DOHH2 (cell line): ENCODE data around the gene MDN1.
"Not testable (repeated sequence)": the region's sequence is repeated elsewhere in the genome, so short reads cannot be mapped to it uniquely, and the experiment has no call there.

Source experiments
- H3F3A ChIP-seq: fragments of 200-600 bp; sonication (generic), shearing (Covaris generic); 2 replicates; pipeline ENCODE4 v1.6.0; 2016; ENCODE audit warnings: antibody characterized with exemption, mild to moderate bottlenecking; ENCODE audit not compliant: control insufficient read depth, insufficient read depth
- H3K27ac ChIP-seq: fragments of 200-600 bp; sonication (generic); 2 replicates; pipeline ENCODE4 v1.5.1; 2014; ENCODE audit warnings: low read depth, mild to moderate bottlenecking, low read length, moderate library complexity
- H3K27me3 ChIP-seq: fragments of 200-600 bp; sonication (generic); 2 replicates; pipeline ENCODE4 v1.6.1; 2014; ENCODE audit warnings: mild to moderate bottlenecking, low read length, mixed read lengths; ENCODE audit not compliant: control insufficient read depth
- H3K36me3 ChIP-seq: fragments of 200-600 bp; sonication (generic); 2 replicates; pipeline ENCODE4 v1.6.1; 2014; ENCODE audit warnings: mild to moderate bottlenecking, low read length, moderate library complexity, mixed read lengths; ENCODE audit not compliant: control insufficient read depth
- H3K4me1 ChIP-seq: fragments of 200-600 bp; sonication (generic); 2 replicates; pipeline ENCODE4 v1.6.1; 2014; ENCODE audit warnings: mild to moderate bottlenecking, low read length, mixed read lengths; ENCODE audit not compliant: control insufficient read depth
- H3K4me2 ChIP-seq: fragments of 200-600 bp; sonication (generic); 2 replicates; pipeline ENCODE4 v1.6.0; 2014; ENCODE audit warnings: mild to moderate bottlenecking, low read length, moderate library complexity
- H3K4me3 ChIP-seq: fragments of 200-600 bp; sonication (generic); 2 replicates; pipeline ENCODE4 v1.5.1; 2014; ENCODE audit warnings: mild to moderate bottlenecking, low read length, mixed read lengths
- H3K79me2 ChIP-seq: fragments of 200-600 bp; sonication (generic); 2 replicates; pipeline ENCODE4 v1.6.1; 2014; ENCODE audit warnings: mild to moderate bottlenecking, low read length, mixed read lengths; ENCODE audit not compliant: control insufficient read depth
- H3K9me2 ChIP-seq: fragments of 200-600 bp; sonication (generic); replicated peaks from 2 replicates; pipeline ENCODE4 v1.6.1; 2014; ENCODE audit warnings: mild to moderate bottlenecking, low read length, mixed read lengths; ENCODE audit not compliant: control insufficient read depth
- H3K9me3 ChIP-seq: fragments of 200-600 bp; sonication (generic); 2 replicates; pipeline ENCODE4 v1.6.1; 2014; ENCODE audit warnings: antibody characterized with exemption, low read length, mixed read lengths; ENCODE audit not compliant: control insufficient read depth, insufficient read depth
- H4K20me1 ChIP-seq: fragments of 200-600 bp; sonication (generic); 2 replicates; pipeline ENCODE4 v1.6.0; 2014; ENCODE audit warnings: low read depth, mild to moderate bottlenecking, antibody characterized with exemption, low read length, moderate library complexity; ENCODE audit not compliant: control insufficient read depth, insufficient read depth
- CTCF ChIP-seq: fragments of 200-600 bp; sonication (generic); IDR thresholded peaks from one replicate; pipeline ENCODE4 v1.5.1; 2014; ENCODE audit warnings: antibody characterized with exemption, mild to moderate bottlenecking, low read depth, low read length; ENCODE audit not compliant: poor library complexity, severe bottlenecking
- EZH2phosphoT487 ChIP-seq: fragments of 200-600 bp; sonication (generic); IDR thresholded peaks from 2 replicates; pipeline ENCODE4 v1.6.1; 2017; ENCODE audit warnings: borderline replicate concordance, mild to moderate bottlenecking, antibody characterized with exemption, low read length, moderate library complexity, mixed read lengths

The MDN1 gene

GRCh38 chr6:89731924-89732567 lies 87.5 kb downstream of the MDN1 start:
- no peak overlapping the region for H3K4me2 ChIP-seq
- TF ChIP-seq CTCF = no peak
- no peak for TF ChIP-seq EZH2phosphoT487
- H3K4me3 ChIP-seq = no peak overlapping the region
- no peaks in the 10 kb centered on the region; the same call in 1 of the 2 replicates for H4K20me1 ChIP-seq
- no peaks in the 10 kb centered on the region for H3F3A ChIP-seq
- H3K36me3 ChIP-seq = peaks cover 77% of the 10 kb centered on the region
- H3K79me2 ChIP-seq = no peaks in the 10 kb centered on the region
- H3K4me1 ChIP-seq = no peaks in the 10 kb centered on the region
- no peaks in the 10 kb centered on the region for H3K9me2 ChIP-seq
- H3K9me3 ChIP-seq = no peaks in the 10 kb centered on the region
- no peak overlapping the region for H3K27ac ChIP-seq
- H3K27me3 ChIP-seq = no peaks in the 10 kb centered on the region

DNA sequence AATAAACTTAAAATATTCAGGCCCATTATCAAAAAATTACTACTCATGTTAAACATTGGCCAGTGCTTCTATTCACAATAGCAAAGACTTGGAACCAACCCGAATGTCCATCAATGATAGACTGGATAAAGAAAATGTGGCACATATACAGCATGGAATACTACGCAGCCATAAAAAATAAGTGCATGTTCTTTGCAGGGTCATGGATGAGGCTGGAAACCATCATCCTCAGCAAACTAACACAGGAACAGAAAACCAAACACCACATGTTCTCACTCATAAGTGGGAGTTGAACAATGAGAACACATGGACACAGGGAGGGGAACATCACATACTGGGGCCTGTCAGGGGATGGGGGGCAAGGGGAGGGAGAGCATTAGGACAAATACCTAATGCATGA lies 88.3 kb downstream of the MDN1 start:
- peaks cover 75% of the 10 kb centered on the region for H3K36me3 ChIP-seq
- H3K9me2 ChIP-seq = not testable (repeated sequence)

DNA sequence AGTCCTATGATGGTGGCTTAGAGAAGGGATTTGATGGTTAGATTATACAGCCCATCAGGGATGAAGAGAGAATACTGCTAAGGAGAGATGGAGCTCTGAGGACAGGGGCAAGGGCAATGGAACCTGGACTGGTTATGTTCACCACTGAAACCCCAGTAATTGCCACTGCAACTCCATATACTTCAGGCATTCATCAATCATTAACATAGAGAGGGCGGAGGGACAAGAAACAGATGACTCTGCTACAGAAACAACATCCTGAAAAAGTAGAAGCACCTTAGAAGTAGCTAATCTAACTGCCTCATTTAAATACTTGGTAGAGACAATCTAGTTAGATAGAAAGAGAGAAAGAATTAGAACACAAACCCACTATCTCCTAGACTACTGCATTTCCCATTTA lies 89.8 kb downstream of the MDN1 start:
- Histone ChIP-seq H3K4me3 (no peak overlapping the region), H3K9me3 (no peaks in the 10 kb centered on the region), H3K79me2 (no peaks in the 10 kb centered on the region), H3K9me2 (no peaks in the 10 kb centered on the region), H3K4me2 (no peak overlapping the region), H3K4me1 (no peaks in the 10 kb centered on the region), H3F3A (no peaks in the 10 kb centered on the region), H3K27ac (no peak overlapping the region), H3K36me3 (peaks cover 78% of the 10 kb centered on the region), H4K20me1 (no peaks in the 10 kb centered on the region; the same call in 1 of the 2 replicates), H3K27me3 (no peaks in the 10 kb centered on the region)
- TF ChIP-seq EZH2phosphoT487 (no peak), CTCF (no peak)

More for the DNA sequence above, 88.3 kb downstream of the MDN1 start:
- not testable (repeated sequence) for H3K27ac ChIP-seq, H3K4me1 ChIP-seq, H4K20me1 ChIP-seq, H3F3A ChIP-seq, H3K9me3 ChIP-seq, H3K4me3 ChIP-seq, H3K4me2 ChIP-seq, H3K27me3 ChIP-seq, H3K79me2 ChIP-seq

- H3F3A ChIP-seq = no peaks in the 10 kb centered on the region
- H3K4me1 ChIP-seq = no peaks in the 10 kb centered on the region
- no peak for TF ChIP-seq CTCF
- no peak overlapping the region for H3K27ac ChIP-seq
- no peaks in the 10 kb centered on the region for H3K79me2 ChIP-seq
- H3K9me2 ChIP-seq = no peaks in the 10 kb centered on the region
- H3K4me3 ChIP-seq = no peak overlapping the region
- no peaks in the 10 kb centered on the region for H3K27me3 ChIP-seq
- peaks cover 85% of the 10 kb centered on the region for H3K36me3 ChIP-seq
- no peaks in the 10 kb centered on the region; the same call in 1 of the 2 replicates for H4K20me1 ChIP-seq
- no peak overlapping the region for H3K4me2 ChIP-seq
- H3K9me3 ChIP-seq = no peaks in the 10 kb centered on the region
Observed at GRCh38 chr6:89727501-89727900, 92.1 kb downstream of the MDN1 start.
